HUES48 (cell line): ENCODE results near the gene BAD.

Source experiments
- H3K27ac ChIP-seq: one replicate; pipeline ENCODE4 v1.7.0; 2013; ENCODE audit warnings: low read depth, low read length, inconsistent platforms
- H3K27me3 ChIP-seq: 2 replicates; pipeline ENCODE4 v1.6.1; 2013; ENCODE audit warnings: mild to moderate bottlenecking, low read length; ENCODE audit not compliant: control insufficient read depth, insufficient read depth
- H3K36me3 ChIP-seq: 2 replicates; pipeline ENCODE4 v1.6.1; 2013; ENCODE audit warnings: low read length; ENCODE audit not compliant: control insufficient read depth, insufficient read depth
- H3K4me1 ChIP-seq: 2 replicates; pipeline ENCODE4 v1.6.1; 2013; ENCODE audit warnings: mild to moderate bottlenecking, low read length; ENCODE audit not compliant: control insufficient read depth, insufficient read depth
- H3K4me3 ChIP-seq: 2 replicates; pipeline ENCODE4 v1.5.1; 2013; ENCODE audit warnings: mild to moderate bottlenecking, low read depth, low read length
- H3K9ac ChIP-seq: 2 replicates; pipeline ENCODE4 v1.6.1; 2013; ENCODE audit warnings: mild to moderate bottlenecking, low read depth, low read length, moderate library complexity
- H3K9me3 ChIP-seq: 2 replicates; pipeline ENCODE4 v1.6.1; 2013; ENCODE audit warnings: low read length; ENCODE audit not compliant: control insufficient read depth, insufficient read depth

The BAD gene

GRCh38 chr11:64304032-64304315, 19.5 kb upstream of the BAD start:
- Histone ChIP-seq H3K27me3 (peaks cover 30% of the 10 kb centered on the region), H3K27ac (peak overlapping the region; percentile 100), H3K9ac (no peak overlapping the region)

GRCh38 chr11:64303109-64304031, 18.9 kb upstream of the BAD start:
- no peak overlapping the region for H3K4me3 ChIP-seq
- H3K27ac ChIP-seq = no peak overlapping the region
- no peak overlapping the region for H3K9ac ChIP-seq

More at GRCh38 chr11:64304032-64304315, 19.5 kb upstream of the BAD start:
- no peaks in the 10 kb centered on the region for H3K9me3 ChIP-seq
- peaks cover 14% of the 10 kb centered on the region; the same call in 1 of the 2 replicates for H3K4me1 ChIP-seq
- peak overlapping the region; percentile 67 for H3K4me3 ChIP-seq
- peaks cover 9% of the 10 kb centered on the region for H3K36me3 ChIP-seq

GRCh38 chr11:64299847-64300648, 15.6 kb upstream of the BAD start, which contains the start of gene CATSPERZ:
Gene CATSPERZ, plus strand, starts transcription at chr11:64300358. Its CDS starts 53 bp downstream, at chr11:64300411.
- peak within 1 kb of the TSS; percentile 54 for H3K4me3 ChIP-seq
- no peak within 1 kb of the TSS for H3K27ac ChIP-seq
- peaks cover 8% of the 10 kb centered on the region; the same call in 1 of the 2 replicates for H3K4me1 ChIP-seq
- H3K36me3 ChIP-seq = no peaks in the 10 kb centered on the region
- H3K9ac ChIP-seq = 0 out of 2 replicates have a peak within 1 kb of the TSS, but pooled peaks have one; percentile 16
- H3K27me3 ChIP-seq = peaks cover 69% of the 10 kb centered on the region
- H3K9me3 ChIP-seq = no peaks in the 10 kb centered on the region

More at GRCh38 chr11:64303109-64304031, 18.9 kb upstream of the BAD start:
- Histone ChIP-seq H3K27me3 (peaks cover 36% of the 10 kb centered on the region), H3K36me3 (peaks cover 9% of the 10 kb centered on the region), H3K9me3 (no peaks in the 10 kb centered on the region), H3K4me1 (peaks cover 14% of the 10 kb centered on the region; the same call in 1 of the 2 replicates)

- Histone ChIP-seq H3K27me3 (peaks cover 77% of the 10 kb centered on the region), H3K9ac (no peak overlapping the region), H3K27ac (no peak overlapping the region), H3K4me1 (peaks cover 8% of the 10 kb centered on the region; the same call in 1 of the 2 replicates), H3K4me3 (peak overlapping the region; percentile 54; the same call in 1 of the 2 replicates), H3K36me3 (no peaks in the 10 kb centered on the region), H3K9me3 (no peaks in the 10 kb centered on the region)
These were observed 14.7 kb upstream of the BAD start for GRCh38 chr11:64298966-64299846.

- H3K4me1 ChIP-seq = peaks cover 4% of the 10 kb centered on the region; the same call in 1 of the 2 replicates
- H3K27ac ChIP-seq = no peak overlapping the region
- H3K9me3 ChIP-seq = no peaks in the 10 kb centered on the region
- H3K9ac ChIP-seq = no peak overlapping the region
- no peaks in the 10 kb centered on the region for H3K36me3 ChIP-seq
- H3K4me3 ChIP-seq = no peak overlapping the region
- H3K27me3 ChIP-seq = peaks cover 91% of the 10 kb centered on the region
These were observed 13.4 kb upstream of the BAD start for GRCh38 chr11:64297699-64298358.

GRCh38 chr11:64296830-64297698, 12.6 kb upstream of the BAD start:
- Histone ChIP-seq H3K4me3 (no peak overlapping the region), H3K27me3 (peaks cover 99% of the 10 kb centered on the region), H3K27ac (no peak overlapping the region), H3K4me1 (peaks cover 4% of the 10 kb centered on the region; the same call in 1 of the 2 replicates), H3K9ac (no peak overlapping the region), H3K9me3 (no peaks in the 10 kb centered on the region), H3K36me3 (no peaks in the 10 kb centered on the region)

GRCh38 chr11:64296236-64296635, 11.8 kb upstream of the BAD start:
- Histone ChIP-seq H3K9me3 (no peaks in the 10 kb centered on the region), H3K4me3 (no peak overlapping the region), H3K27me3 (peaks cover 100% of the 10 kb centered on the region), H3K9ac (no peak overlapping the region), H3K4me1 (peaks cover 4% of the 10 kb centered on the region; the same call in 1 of the 2 replicates), H3K27ac (no peak overlapping the region), H3K36me3 (no peaks in the 10 kb centered on the region)

- H3K9me3 ChIP-seq = no peaks in the 10 kb centered on the region
- H3K4me1 ChIP-seq = peaks cover 3% of the 10 kb centered on the region; the same call in 1 of the 2 replicates
- H3K36me3 ChIP-seq = no peaks in the 10 kb centered on the region
- H3K27me3 ChIP-seq = peaks cover 100% of the 10 kb centered on the region
- H3K4me3 ChIP-seq = no peak overlapping the region
- H3K27ac ChIP-seq = no peak overlapping the region
- H3K9ac ChIP-seq = no peak overlapping the region
These were observed 11.3 kb upstream of the BAD start for GRCh38 chr11:64295760-64296159.

GRCh38 chr11:64294774-64295173, 10.3 kb upstream of the BAD start:
- no peaks in the 10 kb centered on the region for H3K9me3 ChIP-seq
- no peak overlapping the region for H3K9ac ChIP-seq
- no peak overlapping the region for H3K4me3 ChIP-seq
- no peaks in the 10 kb centered on the region for H3K36me3 ChIP-seq
- H3K27me3 ChIP-seq = peaks cover 100% of the 10 kb centered on the region
- no peaks in the 10 kb centered on the region for H3K4me1 ChIP-seq
- no peak overlapping the region for H3K27ac ChIP-seq
